GM23338 (cell line): ENCODE results near the gene SP6. TPM values are rescaled to one million over a fixed set of nuclear protein-coding genes. Genes with fewer than 3 reads are reported as not detected.

Experiments used
- ATAC-seq: fragments of 200-7000 bp; cut with Tn5 transposase; 3 replicates; pipeline ENCODE4 v1.9.1; 2020
- DNase-seq: peaks from one replicate; pipeline ENCODE4 v3.0.0-alpha.2; 2015; ENCODE audit warnings: low spot score
- H2AFZ ChIP-seq: fragments of 200-600 bp; sonication (generic); 2 replicates; pipeline ENCODE4 v1.8.0; 2016; ENCODE audit warnings: antibody characterized with exemption, mild to moderate bottlenecking, moderate library complexity
- H3F3A ChIP-seq: fragments of 200-600 bp; sonication (generic); replicated peaks from 2 replicates; pipeline ENCODE4 v1.8.0; 2017; ENCODE audit warnings: antibody characterized with exemption, mixed run types, low read depth
- H3K27ac ChIP-seq: fragments of 200-600 bp; sonication (generic); 2 replicates; pipeline ENCODE4 v1.6.1; 2016; ENCODE audit warnings: low read depth
- H3K27me3 ChIP-seq: fragments of 200-600 bp; sonication (generic); 2 replicates; pipeline ENCODE4 v1.8.0; 2016; ENCODE audit warnings: mild to moderate bottlenecking, mixed run types, moderate library complexity; ENCODE audit not compliant: insufficient read depth
- H3K36me3 ChIP-seq: fragments of 200-600 bp; sonication (generic); 2 replicates; pipeline ENCODE4 v1.8.0; 2016; ENCODE audit warnings: mild to moderate bottlenecking; ENCODE audit not compliant: insufficient read depth
- H3K4me1 ChIP-seq: fragments of 200-600 bp; sonication (generic); 2 replicates; pipeline ENCODE4 v1.8.0; 2016; ENCODE audit warnings: mild to moderate bottlenecking, moderate library complexity; ENCODE audit not compliant: insufficient read depth
- H3K4me2 ChIP-seq: fragments of 200-600 bp; sonication (generic); 2 replicates; pipeline ENCODE4 v1.7.1; 2017; ENCODE audit warnings: mixed run types
- H3K4me3 ChIP-seq: fragments of 200-600 bp; sonication (generic); 2 replicates; pipeline ENCODE4 v1.6.1; 2016; ENCODE audit warnings: mixed run types
- H3K79me2 ChIP-seq: fragments of 200-600 bp; sonication (generic); replicated peaks from 2 replicates; pipeline ENCODE4 v1.8.0; 2017; ENCODE audit warnings: mild to moderate bottlenecking; ENCODE audit not compliant: insufficient read depth
- H3K9me2 ChIP-seq: fragments of 200-600 bp; sonication (generic); 2 replicates; pipeline ENCODE4 v1.8.0; 2017; ENCODE audit not compliant: insufficient read depth
- H4K20me1 ChIP-seq: fragments of 200-600 bp; sonication (generic); replicated peaks from 2 replicates; pipeline ENCODE4 v1.8.0; 2017; ENCODE audit warnings: mild to moderate bottlenecking; ENCODE audit not compliant: insufficient read depth
- H3K27ac Mint-ChIP-seq: 2 replicates; pipeline ENCODE4 v1.8.0; 2020; ENCODE audit warnings: inconsistent platforms, mild to moderate bottlenecking, moderate library complexity, mixed read lengths
- H3K27me3 Mint-ChIP-seq: 3 replicates; pipeline ENCODE4 v1.8.0; 2022; ENCODE audit warnings: low read depth, mild to moderate bottlenecking, moderate library complexity, mixed read lengths, inconsistent platforms; ENCODE audit not compliant: insufficient read depth, poor library complexity
- H3K36me3 Mint-ChIP-seq: 3 replicates; pipeline ENCODE4 v1.8.0; 2021; ENCODE audit warnings: low read depth, mild to moderate bottlenecking, inconsistent platforms, moderate library complexity, mixed read lengths
- H3K4me1 Mint-ChIP-seq: 3 replicates; pipeline ENCODE4 v1.8.0; 2020; ENCODE audit warnings: mild to moderate bottlenecking, inconsistent platforms, mixed read lengths
- H3K4me3 Mint-ChIP-seq: 3 replicates; pipeline ENCODE4 v1.8.0; 2021; ENCODE audit warnings: moderate library complexity, mild to moderate bottlenecking, inconsistent platforms, mixed read lengths
- H3K9me3 Mint-ChIP-seq: 3 replicates; pipeline ENCODE4 v1.8.0; 2020; ENCODE audit warnings: moderate library complexity, mild to moderate bottlenecking, inconsistent platforms, mixed read lengths
- CREB1 ChIP-seq: fragments of 250-450 bp; sonication (Bioruptor Pico); IDR thresholded peaks from 2 replicates; pipeline ENCODE4 v1.5.0; 2020; ENCODE audit warnings: low read depth, mild to moderate bottlenecking, moderate library complexity
- ETS1 ChIP-seq: IDR thresholded peaks from 2 replicates; pipeline ENCODE4 v1.6.1; 2016; ENCODE audit warnings: antibody characterized with exemption
- EZH2 ChIP-seq: fragments of 200-600 bp; sonication (generic); IDR thresholded peaks from one replicate; pipeline ENCODE4 v1.8.0; 2017; ENCODE audit warnings: antibody characterized with exemption, mild to moderate bottlenecking, low read depth; ENCODE audit not compliant: unreplicated experiment
- EZH2phosphoT487 ChIP-seq: fragments of 200-600 bp; sonication (generic); IDR thresholded peaks from one replicate; pipeline ENCODE4 v1.8.1; 2018; ENCODE audit warnings: antibody characterized with exemption; ENCODE audit not compliant: unreplicated experiment
- JUNB ChIP-seq: IDR thresholded peaks from one replicate; pipeline ENCODE4 v1.6.1; 2016; ENCODE audit warnings: antibody characterized with exemption; ENCODE audit not compliant: unreplicated experiment
- NANOG ChIP-seq: IDR thresholded peaks from 2 replicates; pipeline ENCODE4 v1.6.1; 2016; ENCODE audit warnings: antibody characterized with exemption, borderline replicate concordance
- STAT1 ChIP-seq: IDR thresholded peaks from one replicate; pipeline ENCODE4 v1.6.1; 2016; ENCODE audit warnings: antibody characterized with exemption; ENCODE audit not compliant: unreplicated experiment
- ZNF331 ChIP-seq: fragments of 250-450 bp; sonication (Bioruptor Pico); IDR thresholded peaks from 2 replicates; pipeline ENCODE4 v1.5.0; 2020; ENCODE audit warnings: low read depth, mild to moderate bottlenecking, moderate library complexity
- ZNF462 ChIP-seq: fragments of 250-450 bp; sonication (Bioruptor Pico); IDR thresholded peaks from 2 replicates; pipeline ENCODE4 v1.5.0; 2020; ENCODE audit warnings: mild to moderate bottlenecking, moderate library complexity
- polyA plus RNA-seq: library from polyadenylated mRNA; unstranded; fragments of >200 nt; fragmentation: Nextera tagmentation; extraction: Ambion mirVana; gene quantifications from 2 replicates; pipeline ENCODE4 v1.2.1, GENCODE V29; 2016
- total RNA-seq: library from RNA; depleted of rRNA; stranded (reverse); fragments of >200 nt; shearing (Covaris generic); gene quantifications from 2 replicates; pipeline ENCODE4 v1.2.3, GENCODE V29; 2014

Gene SP6
- total and polyA plus RNA-seq, 2 experiments from 2014 or later, result 0.13 to 1.0 TPM

- Mint-ChIP-seq H3K27ac (no peak overlapping the region; the same call in 1 of the 2 replicates), H3K4me3 (peak overlapping the region; percentile 93), H3K4me1 (peaks cover 8% of the 10 kb centered on the region), H3K9me3 (no peaks in the 10 kb centered on the region; the same call in 2 of the 3 replicates), H3K27me3 (peaks cover 12% of the 10 kb centered on the region), H3K36me3 (peaks cover 28% of the 10 kb centered on the region)
- Histone ChIP-seq H3K9me2 (no peaks in the 10 kb centered on the region), H3F3A (peaks cover 4% of the 10 kb centered on the region; the same call in 1 of the 2 replicates), H3K4me1 (peaks cover 11% of the 10 kb centered on the region; the same call in 1 of the 2 replicates), H3K4me2 (peak overlapping the region; percentile 82), H3K4me3 (peak overlapping the region; percentile 72), H4K20me1 (peaks cover 8% of the 10 kb centered on the region), H3K79me2 (peaks cover 20% of the 10 kb centered on the region), H2AFZ (no peak overlapping the region), H3K36me3 (peaks cover 7% of the 10 kb centered on the region; the same call in 1 of the 2 replicates), H3K27ac (no peak overlapping the region), H3K27me3 (no peaks in the 10 kb centered on the region)
- DNase-seq (no peak), ATAC-seq (no peak)
- no peak for TF ChIP-seq ETS1
- no peak for TF ChIP-seq STAT1
- TF ChIP-seq ZNF462, result no peak
Observed at GRCh38 chr17:47830396-47831002, 20.5 kb downstream of the SP6 start.

- Mint-ChIP-seq H3K4me1 (peaks cover 8% of the 10 kb centered on the region), H3K4me3 (peak overlapping the region; percentile 93), H3K36me3 (peaks cover 32% of the 10 kb centered on the region), H3K27ac (no peak overlapping the region), H3K9me3 (no peaks in the 10 kb centered on the region; the same call in 2 of the 3 replicates), H3K27me3 (peaks cover 11% of the 10 kb centered on the region)
- H3K4me1 ChIP-seq, result peaks cover 11% of the 10 kb centered on the region; the same call in 1 of the 2 replicates
- no peak overlapping the region for H3K27ac ChIP-seq
- no peak for ATAC-seq
- DNase-seq, result no peak
- no peaks in the 10 kb centered on the region for H3K9me2 ChIP-seq
- H3K4me3 ChIP-seq, result no peak overlapping the region
- TF ChIP-seq EZH2, result no peak
- TF ChIP-seq CREB1 (CRISPR knock-in tag), result no peak
- TF ChIP-seq STAT1, result no peak
- TF ChIP-seq NANOG, result no peak
- TF ChIP-seq EZH2phosphoT487, result no peak
- TF ChIP-seq JUNB, result no peak
- TF ChIP-seq ZNF331 (CRISPR knock-in tag), result no peak
- H3K4me2 ChIP-seq, result peak overlapping the region; percentile 82; the same call in 1 of the 2 replicates
- H4K20me1 ChIP-seq, result peaks cover 8% of the 10 kb centered on the region
- no peak overlapping the region for H2AFZ ChIP-seq
- H3K79me2 ChIP-seq, result peaks cover 20% of the 10 kb centered on the region
- H3K27me3 ChIP-seq, result no peaks in the 10 kb centered on the region
- H3F3A ChIP-seq, result peaks cover 4% of the 10 kb centered on the region; the same call in 1 of the 2 replicates
- H3K36me3 ChIP-seq, result peaks cover 7% of the 10 kb centered on the region; the same call in 1 of the 2 replicates
Observed at GRCh38 chr17:47829870-47830269, 21.1 kb downstream of the SP6 start.
